ENCODE results near the gene TTC39C. TPM values are rescaled to one million over a fixed set of nuclear protein-coding genes. Genes with fewer than 3 reads are reported as not detected.

The TTC39C gene
- total RNA-seq, 1 experiment from 2014 or later, result 14.8 TPM

DNA sequence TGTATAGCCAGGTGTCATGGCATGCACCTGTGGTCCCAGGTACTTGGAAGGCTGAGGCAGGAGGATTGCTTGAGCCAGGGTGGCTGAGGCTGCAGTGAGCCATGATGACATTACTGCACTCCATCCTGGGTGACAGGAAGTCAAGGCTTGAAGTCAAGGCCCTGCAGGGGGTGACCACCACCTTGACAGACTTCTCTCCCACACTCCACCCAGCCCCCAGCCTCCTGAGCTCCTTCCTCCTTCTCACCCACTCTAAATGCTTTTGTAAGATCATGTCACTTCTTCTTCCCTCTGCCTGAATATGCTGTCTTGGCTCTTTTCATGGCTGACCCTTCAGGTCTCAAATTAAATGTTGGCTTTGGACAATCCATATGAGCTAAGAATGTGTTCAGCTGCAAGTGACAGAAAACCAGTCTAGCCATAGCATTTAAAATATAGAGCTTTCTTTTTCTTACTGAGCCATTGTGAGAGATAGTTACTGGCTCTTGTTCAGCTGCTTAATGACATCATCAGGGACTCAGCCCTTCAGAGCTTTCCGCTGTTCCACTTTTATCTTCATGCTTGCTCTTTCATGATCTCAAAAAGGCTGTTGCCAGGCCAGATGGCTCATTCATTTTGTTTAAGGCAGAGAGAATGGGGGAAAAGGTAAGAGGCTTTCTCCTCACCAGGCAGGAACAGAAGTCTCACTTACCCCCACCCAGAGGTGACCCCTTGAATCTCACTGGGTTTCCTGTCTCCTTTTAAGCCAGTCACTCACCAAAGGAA lies 36.7 kb upstream of the TTC39C start:
- no peak for ATAC-seq
- POLR2A ChIA-PET, result no interaction called here
- in situ Hi-C loops (cut with HindIII; ENCODE audit: low pct_unique_long_range_greater_than_20kb, low sequenced_read_pairs), result no loop called here
- no peaks in the 10 kb centered on the region for H3K9me3 ChIP-seq (ENCODE audit: control insufficient read depth, insufficient read depth, low read depth, low read length)
- no TSS peak for BruUV-seq (replicated peaks)
- no peaks in the 10 kb centered on the region for H3K4me1 ChIP-seq (ENCODE audit: control insufficient read depth, insufficient read depth, low read length)
- CTCF ChIA-PET, result no interaction called here
- intact Hi-C loops (cut with micrococcal nuclease; ENCODE audit: unreplicated experiment), result no loop called here
- no peak overlapping the region for H3K27ac ChIP-seq (ENCODE audit: low read length)
- no peak overlapping the region for H3K4me3 ChIP-seq (ENCODE audit: low read depth in 2 of 2, low read length in 2 of 2)
- TF ChIP-seq, protein P1, sequence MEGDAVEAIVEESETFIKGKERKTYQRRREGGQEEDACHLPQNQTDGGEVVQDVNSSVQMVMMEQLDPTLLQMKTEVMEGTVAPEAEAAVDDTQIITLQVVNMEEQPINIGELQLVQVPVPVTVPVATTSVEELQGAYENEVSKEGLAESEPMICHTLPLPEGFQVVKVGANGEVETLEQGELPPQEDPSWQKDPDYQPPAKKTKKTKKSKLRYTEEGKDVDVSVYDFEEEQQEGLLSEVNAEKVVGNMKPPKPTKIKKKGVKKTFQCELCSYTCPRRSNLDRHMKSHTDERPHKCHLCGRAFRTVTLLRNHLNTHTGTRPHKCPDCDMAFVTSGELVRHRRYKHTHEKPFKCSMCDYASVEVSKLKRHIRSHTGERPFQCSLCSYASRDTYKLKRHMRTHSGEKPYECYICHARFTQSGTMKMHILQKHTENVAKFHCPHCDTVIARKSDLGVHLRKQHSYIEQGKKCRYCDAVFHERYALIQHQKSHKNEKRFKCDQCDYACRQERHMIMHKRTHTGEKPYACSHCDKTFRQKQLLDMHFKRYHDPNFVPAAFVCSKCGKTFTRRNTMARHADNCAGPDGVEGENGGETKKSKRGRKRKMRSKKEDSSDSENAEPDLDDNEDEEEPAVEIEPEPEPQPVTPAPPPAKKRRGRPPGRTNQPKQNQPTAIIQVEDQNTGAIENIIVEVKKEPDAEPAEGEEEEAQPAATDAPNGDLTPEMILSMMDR (IDR thresholded peaks at IDR 0.05), result no peak
- no peak for TF ChIP-seq SIN3A (IDR thresholded peaks at IDR 0.05; ENCODE audit: borderline replicate concordance, insufficient read depth, low read depth, low read length)
- no peaks in the 10 kb centered on the region for H3K36me3 ChIP-seq (ENCODE audit: control insufficient read depth, insufficient read depth, low read length)
- DNase-seq (ENCODE audit: low read depth, low spot score), result no peak
- H3K27me3 ChIP-seq (ENCODE audit: control insufficient read depth, insufficient read depth, low read length), result no peaks in the 10 kb centered on the region; the same call in 1 of the 2 replicates

DNA sequence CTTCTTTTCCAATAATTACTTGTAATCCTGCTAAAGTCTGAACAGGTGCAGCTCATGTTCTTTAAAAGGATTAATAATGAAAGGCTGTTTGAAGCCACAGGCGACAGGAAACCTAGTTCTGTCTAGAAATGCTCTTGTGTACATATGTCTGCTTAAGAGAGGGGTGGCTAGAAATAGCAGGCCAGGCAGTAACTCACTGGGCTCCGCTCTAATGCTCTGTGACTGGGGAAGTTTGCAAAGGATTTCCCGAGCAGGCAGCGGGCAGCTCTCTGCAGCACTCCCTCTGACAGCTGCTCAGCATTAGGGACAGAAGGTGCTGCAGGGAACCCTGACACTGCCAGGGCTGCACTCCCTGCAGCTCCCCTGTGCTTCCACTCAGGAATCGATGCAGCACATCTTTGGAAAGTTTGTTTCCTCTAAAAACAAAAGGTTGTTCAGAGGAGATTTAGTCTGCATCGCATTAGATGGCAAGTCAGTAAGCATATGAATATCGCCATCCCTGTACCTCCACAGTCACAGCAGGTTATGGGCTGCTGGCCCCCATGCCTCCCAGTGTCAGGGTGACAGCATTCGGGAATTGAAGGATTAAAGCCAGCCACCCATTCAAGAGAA lies 33.1 kb upstream of the TTC39C start:
- in situ Hi-C loops (cut with HindIII; ENCODE audit: low pct_unique_long_range_greater_than_20kb, low sequenced_read_pairs) (no loop called here), intact Hi-C loops (cut with micrococcal nuclease; ENCODE audit: unreplicated experiment) (no loop called here)
- Histone ChIP-seq H3K27me3 (ENCODE audit: control insufficient read depth, insufficient read depth, low read length) (no peaks in the 10 kb centered on the region; the same call in 1 of the 2 replicates), H3K27ac (ENCODE audit: low read length) (no peak overlapping the region), H3K4me3 (ENCODE audit: low read depth in 2 of 2, low read length in 2 of 2) (no peak overlapping the region), H3K9me3 (ENCODE audit: control insufficient read depth, insufficient read depth, low read depth, low read length) (no peaks in the 10 kb centered on the region), H3K36me3 (ENCODE audit: control insufficient read depth, insufficient read depth, low read length) (no peaks in the 10 kb centered on the region), H3K4me1 (ENCODE audit: control insufficient read depth, insufficient read depth, low read length) (no peaks in the 10 kb centered on the region)
- no TSS peak for BruUV-seq (replicated peaks)
- ChIA-PET POLR2A (no interaction called here), CTCF (no interaction called here)
- no peak for TF ChIP-seq REST (IDR thresholded peaks at IDR 0.05; ENCODE audit: insufficient read depth in 1 of 2, low read depth in 2 of 2, low read length in 1 of 2)
- no peak for TF ChIP-seq SIN3A (IDR thresholded peaks at IDR 0.05; ENCODE audit: borderline replicate concordance, insufficient read depth, low read depth, low read length)
- no peak for TF ChIP-seq POLR2AphosphoS5 (IDR thresholded peaks at IDR 0.05; ENCODE audit: low read depth, low read length)
- TF ChIP-seq, protein P1 (IDR thresholded peaks at IDR 0.05), result no peak
- TF ChIP-seq TCF7L2 (IDR thresholded peaks at IDR 0.05; ENCODE audit: low read depth, low read length), result no peak
- peak; percentile 45 for ATAC-seq
- DNase-seq (ENCODE audit: low read depth, low spot score), result no peak

Measured in Panc1 (cell line).